H1 (cell line): ENCODE results near the gene TMEM108. TPM values are rescaled to one million over a fixed set of nuclear protein-coding genes. Genes with fewer than 3 reads are reported as not detected.

Experiments used
- CTCF ChIA-PET: fragments of 300-600 bp; sonication (Branson Sonifier 250); formaldehyde crosslinking; loops from one replicate; lab custom pipeline; 2021; ENCODE audit not compliant: partially characterized antibody; lab: Charles Lee
- POLR2A ChIA-PET: fragments of 300-600 bp; sonication (Branson Sonifier 250); formaldehyde crosslinking; loops from one replicate; lab custom pipeline; 2021; ENCODE audit warnings: inconsistent platforms; ENCODE audit not compliant: partially characterized antibody; lab: Charles Lee
- DNase-seq, 2 experiments: peaks; one replicate each; pipeline versions ENCODE4 v3.0.0 to v3.0.0-alpha.2; 2010 to 2022; ENCODE audit warnings: low spot score in 2 of 2, low read depth in 1 of 2, mixed read lengths in 1 of 2
- FAIRE-seq: peaks from 2 replicates; lab custom pipeline; 2011; peaks lifted over from hg19 to GRCh38; lab: Jason Lieb, UNC
- H2AFZ ChIP-seq: 2 replicates; pipeline ENCODE4 v1.8.1; 2012; ENCODE audit warnings: low read length, inconsistent platforms
- H2AK5ac ChIP-seq: 2 replicates; pipeline ENCODE4 v1.6.1; 2013; ENCODE audit warnings: low read depth, low read length
- H2BK120ac ChIP-seq: replicated peaks from 2 replicates; pipeline ENCODE3; 2013; ENCODE audit warnings: low read depth, low read length, inconsistent platforms
- H2BK12ac ChIP-seq: 2 replicates; pipeline ENCODE4 v1.6.1; 2013; ENCODE audit warnings: low read depth, low read length
- H2BK15ac ChIP-seq: 2 replicates; pipeline ENCODE4 v1.6.1; 2013; ENCODE audit warnings: low read length
- H2BK20ac ChIP-seq: 2 replicates; pipeline ENCODE4 v1.6.1; 2013; ENCODE audit warnings: low read length
- H2BK5ac ChIP-seq: 2 replicates; pipeline ENCODE4 v1.6.1; 2013; ENCODE audit warnings: low read depth, low read length
- H3K14ac ChIP-seq: 2 replicates; pipeline ENCODE4 v1.6.1; 2013; ENCODE audit warnings: inconsistent platforms; ENCODE audit not compliant: insufficient read length
- H3K18ac ChIP-seq: 2 replicates; pipeline ENCODE4 v1.6.1; 2013; ENCODE audit warnings: low read length; ENCODE audit errors: extremely low read depth
- H3K23ac ChIP-seq: 2 replicates; pipeline ENCODE4 v1.6.1; 2013; ENCODE audit warnings: inconsistent platforms; ENCODE audit not compliant: insufficient read length
- H3K23me2 ChIP-seq: 2 replicates; pipeline ENCODE4 v1.6.1; 2013; ENCODE audit warnings: low read depth, low read length
- H3K27ac ChIP-seq: 2 replicates; pipeline ENCODE4 v1.6.1; 2011; ENCODE audit warnings: low read depth, low read length, inconsistent platforms
- H3K27me3 ChIP-seq, 4 experiments: replicated peaks in 1 of 4; 1 replicate in 1 of 4; 2 replicates in 3 of 4; pipeline versions ENCODE4 v1.6.1 to v1.8.1; 2011 to 2013; ENCODE audit warnings: low read length in 3 of 4, mild to moderate bottlenecking in 3 of 4, inconsistent platforms in 2 of 4, mixed read lengths in 2 of 4, moderate library complexity in 1 of 4; ENCODE audit not compliant: control insufficient read depth in 3 of 4, insufficient read depth in 3 of 4; ENCODE audit errors: extremely low read depth in 1 of 4
- H3K36me3 ChIP-seq, 4 experiments: 2 replicates each; pipeline versions ENCODE4 v1.6.1 to v1.8.1; 2011 to 2013; ENCODE audit warnings: mild to moderate bottlenecking in 4 of 4, low read length in 3 of 4, moderate library complexity in 2 of 4, control low read depth in 1 of 4, inconsistent platforms in 1 of 4; ENCODE audit not compliant: insufficient read depth in 4 of 4, control insufficient read depth in 2 of 4
- H3K4ac ChIP-seq: replicated peaks from 2 replicates; pipeline ENCODE3; 2013; ENCODE audit warnings: low read length, low read depth, mixed read lengths, inconsistent platforms; ENCODE audit not compliant: insufficient read length
- H3K4me1 ChIP-seq, 4 experiments: replicated peaks in 1 of 4; 1 replicate in 1 of 4; 2 replicates in 3 of 4; pipeline versions ENCODE4 v1.6.1 to v1.8.1; 2011 to 2013; ENCODE audit warnings: low read length in 3 of 4, inconsistent platforms in 2 of 4, mixed read lengths in 1 of 4; ENCODE audit not compliant: insufficient read depth in 4 of 4, control insufficient read depth in 3 of 4
- H3K4me2 ChIP-seq, 2 experiments: 2 replicates each; pipeline versions ENCODE4 v1.6.1 to v1.8.1; 2011 to 2013; ENCODE audit warnings: low read depth in 2 of 2, low read length in 2 of 2, control low read depth in 1 of 2, inconsistent platforms in 1 of 2, mild to moderate bottlenecking in 1 of 2; ENCODE audit not compliant: insufficient read depth in 1 of 2
- H3K4me3 ChIP-seq, 4 experiments: fragments of 200-600, 300-600 bp in 1 of 4; sonication (generic), shearing (Covaris generic), sonication (Bioruptor Twin) in 1 of 4; 2 replicates each; pipeline versions ENCODE4 v1.5.1 to v1.8.1; 2011 to 2016; ENCODE audit warnings: low read length in 4 of 4, low read depth in 3 of 4, control low read depth in 2 of 4, inconsistent platforms in 2 of 4, mild to moderate bottlenecking in 2 of 4, mixed read lengths in 1 of 4, moderate library complexity in 1 of 4; ENCODE audit not compliant: insufficient read depth in 2 of 4; ENCODE audit errors: extremely low read depth in 1 of 4
- H3K56ac ChIP-seq: replicated peaks from 2 replicates; pipeline ENCODE3; 2013; ENCODE audit warnings: low read depth, mild to moderate bottlenecking, mixed read lengths, low read length, inconsistent platforms; ENCODE audit not compliant: insufficient read length
- H3K79me1 ChIP-seq: 2 replicates; pipeline ENCODE4 v1.6.1; 2013; ENCODE audit warnings: low read depth, low read length, control low read depth
- H3K79me2 ChIP-seq, 2 experiments: 2 replicates each; pipeline versions ENCODE4 v1.6.1 to v1.8.1; 2012 to 2013; ENCODE audit warnings: low read length in 2 of 2, mild to moderate bottlenecking in 2 of 2, inconsistent platforms in 1 of 2; ENCODE audit not compliant: insufficient read depth in 2 of 2, control insufficient read depth in 1 of 2
- H3K9ac ChIP-seq, 4 experiments: replicated peaks in 1 of 4; 1 replicate in 1 of 4; 2 replicates in 3 of 4; pipeline versions ENCODE4 v1.6.1 to v1.8.1; 2011 to 2013; ENCODE audit warnings: low read depth in 3 of 4, low read length in 3 of 4, control low read depth in 2 of 4, mild to moderate bottlenecking in 2 of 4, moderate library complexity in 2 of 4, inconsistent platforms in 1 of 4; ENCODE audit errors: extremely low read depth in 1 of 4
- H3K9me3 ChIP-seq, 2 experiments: 2 replicates each; pipeline versions ENCODE4 v1.6.1 to v1.8.1; 2012 to 2013; ENCODE audit warnings: mild to moderate bottlenecking in 2 of 2, moderate library complexity in 2 of 2, control low read depth in 1 of 2, inconsistent platforms in 1 of 2, low read depth in 1 of 2, low read length in 1 of 2, mixed read lengths in 1 of 2; ENCODE audit not compliant: insufficient read depth in 2 of 2
- H4K20me1 ChIP-seq, 2 experiments: replicated peaks in 1 of 2; 2 replicates each; pipeline versions ENCODE3 to v1.8.1; 2011 to 2013; ENCODE audit warnings: inconsistent platforms in 2 of 2, low read length in 2 of 2, mild to moderate bottlenecking in 1 of 2; ENCODE audit not compliant: insufficient read depth in 2 of 2, control insufficient read depth in 1 of 2
- H4K5ac ChIP-seq: 2 replicates; pipeline ENCODE4 v1.6.1; 2013; ENCODE audit warnings: low read length, low read depth, mixed read lengths, inconsistent platforms; ENCODE audit not compliant: insufficient read length
- H4K8ac ChIP-seq: 2 replicates; pipeline ENCODE4 v1.8.0; 2013; ENCODE audit warnings: mild to moderate bottlenecking, moderate library complexity, low read length, inconsistent platforms; ENCODE audit not compliant: insufficient read depth; ENCODE audit errors: extremely low read depth
- H4K91ac ChIP-seq: replicated peaks from 2 replicates; pipeline ENCODE3; 2013; ENCODE audit warnings: low read length, mixed read lengths, inconsistent platforms; ENCODE audit not compliant: insufficient read length
- BRCA1 ChIP-seq: IDR thresholded peaks from 2 replicates; pipeline ENCODE4 v1.6.1; 2012; ENCODE audit warnings: low read depth, low read length, improper control_type of control experiment
- CTBP2 ChIP-seq: IDR thresholded peaks from 2 replicates; pipeline ENCODE4 v1.7.0; 2011; ENCODE audit warnings: borderline replicate concordance, mild to moderate bottlenecking, moderate library complexity, mixed read lengths, low read length; ENCODE audit not compliant: insufficient read depth, insufficient read length
- EGR1 ChIP-seq: IDR thresholded peaks from 2 replicates; pipeline ENCODE4 v1.6.1; 2011; ENCODE audit warnings: low read depth, low read length, borderline replicate concordance
- KDM5A ChIP-seq: fragments of 200-600 bp; IDR thresholded peaks from 2 replicates; pipeline ENCODE4 v1.7.1; 2012; ENCODE audit warnings: mild to moderate bottlenecking, low read length, inconsistent platforms, mixed read lengths
- RXRA ChIP-seq: IDR thresholded peaks from 2 replicates; pipeline ENCODE4 v1.6.1; 2011; ENCODE audit warnings: low read depth, mild to moderate bottlenecking, low read length, moderate library complexity; ENCODE audit not compliant: insufficient read depth
- TBP ChIP-seq: IDR thresholded peaks from 2 replicates; pipeline ENCODE4 v1.6.1; 2011; ENCODE audit warnings: low read depth, low read length, improper control_type of control experiment
- WGBS, 2 experiments: shearing (Covaris generic) in 1 of 2; methylation state at CpG; one replicate each; pipeline versions ENCODE4 v1.1.6 to v1.1.7; 2013 to 2015; ENCODE audit warnings: low lambda C conversion rate in 2 of 2, mixed read lengths in 2 of 2, inconsistent platforms in 1 of 2, low coverage in 1 of 2, missing lambda C conversion rate in 1 of 2; ENCODE audit not compliant: insufficient replicate concordance in 2 of 2, insufficient coverage in 1 of 2, insufficient read length in 1 of 2; ENCODE audit errors: extremely low coverage in 1 of 2, missing lambda C conversion rate in 1 of 2; 5-methylcytosine and 5-hydroxymethylcytosine counted together
- polyA plus RNA-seq, 7 experiments: library from polyadenylated mRNA; depleted of rRNA in 3 of 7; stranded (reverse) in 5 of 7; unstranded in 2 of 7; fragments of >200 nt in 5 of 7; fragments of 200-250 nt in 2 of 7; gene quantifications; 1 replicate in 5 of 7; 2 replicates in 1 of 7; 4 replicates in 1 of 7; pipeline versions ENCODE4 v1.2.1 to v1.2.3, GENCODE V29; 2011 to 2013; ENCODE audit warnings: missing spikeins in 2 of 7, mixed read lengths in 2 of 7
- total RNA-seq: library from RNA; stranded (reverse); fragmentation: NEBNext Ultra II Directional; extraction: Animal tissue kit (Norgen Biotek cat#: 25700); gene quantifications from 2 replicates; pipeline ENCODE4 v1.2.1, GENCODE V29; 2021
- TF ChIP-seq, protein P1 (sequence below): IDR thresholded peaks from 2 replicates; pipeline ENCODE4 v1.6.1; 2012; ENCODE audit warnings: inconsistent platforms
- TF ChIP-seq, protein P2 (sequence below): IDR thresholded peaks from 2 replicates; pipeline ENCODE4 v1.6.1; 2011; ENCODE audit warnings: low read depth, mild to moderate bottlenecking, low read length; ENCODE audit not compliant: insufficient read depth

The TMEM108 gene
- total and polyA plus RNA-seq, 2 of the 8 experiments (the other 6 are each of a cell fraction or from before 2014, with no cell fraction given): 14.3 to 16.2 TPM

DNA sequence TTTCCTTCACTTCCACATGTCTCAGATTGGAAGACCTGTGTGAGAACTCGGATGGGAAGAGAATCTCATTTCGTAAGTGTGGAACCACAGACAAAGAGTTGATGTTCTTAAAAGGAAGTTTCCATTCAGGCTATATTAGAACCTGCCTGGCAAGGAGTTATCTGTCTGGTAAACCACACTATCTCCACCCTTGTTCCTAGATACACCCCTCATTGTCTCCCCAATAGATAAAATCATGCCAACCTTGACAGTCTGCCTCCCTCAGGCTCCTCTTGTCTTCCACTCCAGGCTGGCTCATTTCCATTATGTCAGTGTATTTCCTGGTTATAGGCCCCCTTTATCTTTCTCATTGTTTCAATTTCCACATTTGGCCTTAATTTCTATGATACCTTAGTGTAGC lies 89.2 kb downstream of the TMEM108 start:
- Histone ChIP-seq H4K20me1 (no peaks in the 10 kb centered on the region), H3K9me3 (no peaks in the 10 kb centered on the region), H2BK120ac (no peak overlapping the region), H4K5ac (no peak overlapping the region), H2BK5ac (no peak overlapping the region), H2AFZ (no peak overlapping the region), H3K9ac (no peak overlapping the region), H3K36me3 (no peaks in the 10 kb centered on the region), H2BK15ac (no peak overlapping the region), H3K4me3 (no peak overlapping the region), H3K79me2 (no peaks in the 10 kb centered on the region), H3K4me2 (no peak overlapping the region), H3K4ac (no peak overlapping the region), H3K79me1 (no peaks in the 10 kb centered on the region; the same call in 1 of the 2 replicates), H3K56ac (no peak overlapping the region), H3K18ac (no peak overlapping the region), H3K27me3 (no peaks in the 10 kb centered on the region), H3K23ac (no peak overlapping the region), H3K23me2 (no peaks in the 10 kb centered on the region), H4K91ac (no peak overlapping the region), H3K14ac (no peak overlapping the region), H3K4me1 (no peaks in the 10 kb centered on the region), H2BK12ac (no peak overlapping the region), H4K8ac (no peak overlapping the region), H3K27ac (no peak overlapping the region), H2AK5ac (no peak overlapping the region), H2BK20ac (no peak overlapping the region)
- 93% methylated on average over 2 of the region's 2 CpGs; no CpG with 5 or more reads in 1 of the 2 experiments for WGBS, 2 experiments
- ChIA-PET POLR2A (no interaction called here), CTCF (no interaction called here)
- no peak for DNase-seq
- TF ChIP-seq EGR1 (no peak), RXRA (no peak), BRCA1 (no peak), CTBP2 (no peak), TBP (no peak), KDM5A (no peak)
- TF ChIP-seq, protein P1, sequence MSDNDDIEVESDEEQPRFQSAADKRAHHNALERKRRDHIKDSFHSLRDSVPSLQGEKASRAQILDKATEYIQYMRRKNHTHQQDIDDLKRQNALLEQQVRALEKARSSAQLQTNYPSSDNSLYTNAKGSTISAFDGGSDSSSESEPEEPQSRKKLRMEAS: no peak
- TF ChIP-seq, protein P2, sequence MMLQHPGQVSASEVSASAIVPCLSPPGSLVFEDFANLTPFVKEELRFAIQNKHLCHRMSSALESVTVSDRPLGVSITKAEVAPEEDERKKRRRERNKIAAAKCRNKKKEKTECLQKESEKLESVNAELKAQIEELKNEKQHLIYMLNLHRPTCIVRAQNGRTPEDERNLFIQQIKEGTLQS: no peak
- FAIRE-seq: no peak
